Ishikawa (cell line): ENCODE data around the gene RNF125.

Source experiments
- CEBPB ChIP-seq: IDR thresholded peaks from 2 replicates; pipeline ENCODE4 v1.6.1; 2012
- CREB1 ChIP-seq: IDR thresholded peaks from 2 replicates; pipeline ENCODE4 v1.6.1; 2012; ENCODE audit warnings: low read depth
- EGR1 ChIP-seq: IDR thresholded peaks from 2 replicates; pipeline ENCODE4 v1.6.1; 2012
- EP300 ChIP-seq: IDR thresholded peaks from 2 replicates; pipeline ENCODE4 v1.6.1; 2012; ENCODE audit warnings: borderline replicate concordance
- FOXM1 ChIP-seq: IDR thresholded peaks from 2 replicates; pipeline ENCODE4 v1.6.1; 2012; ENCODE audit warnings: low read depth, borderline replicate concordance
- NFIC ChIP-seq: IDR thresholded peaks from 2 replicates; pipeline ENCODE4 v1.6.1; 2012
- RAD21 ChIP-seq: IDR thresholded peaks from 2 replicates; pipeline ENCODE4 v1.6.1; 2012; ENCODE audit warnings: low read depth
- TAF1 ChIP-seq: IDR thresholded peaks from 2 replicates; pipeline ENCODE4 v1.6.1; 2012; ENCODE audit warnings: low read depth, mild to moderate bottlenecking
- TCF12 ChIP-seq: IDR thresholded peaks from 2 replicates; pipeline ENCODE4 v1.6.1; 2012; ENCODE audit warnings: low read depth
- TEAD4 ChIP-seq: IDR thresholded peaks from 2 replicates; pipeline ENCODE4 v1.6.1; 2012
- YY1 ChIP-seq: IDR thresholded peaks from 2 replicates; pipeline ENCODE4 v1.6.1; 2012; ENCODE audit warnings: low read depth
- ZBTB7A ChIP-seq: IDR thresholded peaks from 2 replicates; pipeline ENCODE4 v1.6.1; 2012; ENCODE audit warnings: low read depth
- TF ChIP-seq, protein P1 (sequence below): IDR thresholded peaks from 2 replicates; pipeline ENCODE4 v1.6.1; 2012
- TF ChIP-seq, protein P2 (sequence below): IDR thresholded peaks from 2 replicates; pipeline ENCODE4 v1.6.1; 2012
- TF ChIP-seq, protein P3 (sequence below): IDR thresholded peaks from 2 replicates; pipeline ENCODE4 v1.6.1; 2012; ENCODE audit warnings: low read depth, mild to moderate bottlenecking

RNF125 gene

DNA sequence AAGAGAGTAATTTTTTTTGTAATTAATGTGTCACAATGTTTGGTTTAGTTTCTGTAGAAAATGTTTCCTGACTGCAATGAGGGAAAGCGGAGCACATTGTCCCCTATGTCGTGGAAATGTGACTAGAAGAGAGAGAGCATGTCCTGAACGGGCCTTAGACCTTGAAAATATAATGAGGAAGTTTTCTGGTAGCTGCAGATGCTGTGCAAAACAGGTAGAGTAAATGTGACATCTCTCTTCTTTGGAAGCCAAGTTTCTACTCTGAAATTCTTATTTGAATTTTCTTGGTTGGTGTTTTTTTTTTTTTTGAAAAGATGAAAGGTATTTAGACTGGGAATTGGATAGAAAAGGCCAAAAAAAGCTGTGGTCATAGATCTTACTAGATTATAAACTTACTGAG is 93.1 kb downstream of the RNF125 start:
- no peak for TF ChIP-seq TAF1
- TF ChIP-seq, protein P1, sequence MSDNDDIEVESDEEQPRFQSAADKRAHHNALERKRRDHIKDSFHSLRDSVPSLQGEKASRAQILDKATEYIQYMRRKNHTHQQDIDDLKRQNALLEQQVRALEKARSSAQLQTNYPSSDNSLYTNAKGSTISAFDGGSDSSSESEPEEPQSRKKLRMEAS: no peak
- no peak for TF ChIP-seq ZBTB7A
- TF ChIP-seq, protein P2, sequence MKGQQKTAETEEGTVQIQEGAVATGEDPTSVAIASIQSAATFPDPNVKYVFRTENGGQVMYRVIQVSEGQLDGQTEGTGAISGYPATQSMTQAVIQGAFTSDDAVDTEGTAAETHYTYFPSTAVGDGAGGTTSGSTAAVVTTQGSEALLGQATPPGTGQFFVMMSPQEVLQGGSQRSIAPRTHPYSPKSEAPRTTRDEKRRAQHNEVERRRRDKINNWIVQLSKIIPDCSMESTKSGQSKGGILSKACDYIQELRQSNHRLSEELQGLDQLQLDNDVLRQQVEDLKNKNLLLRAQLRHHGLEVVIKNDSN: no peak
- no peak for TF ChIP-seq CREB1
- TF ChIP-seq EP300: no peak
- TF ChIP-seq NFIC: no peak
- no peak for TF ChIP-seq EGR1
- TF ChIP-seq, protein P3, sequence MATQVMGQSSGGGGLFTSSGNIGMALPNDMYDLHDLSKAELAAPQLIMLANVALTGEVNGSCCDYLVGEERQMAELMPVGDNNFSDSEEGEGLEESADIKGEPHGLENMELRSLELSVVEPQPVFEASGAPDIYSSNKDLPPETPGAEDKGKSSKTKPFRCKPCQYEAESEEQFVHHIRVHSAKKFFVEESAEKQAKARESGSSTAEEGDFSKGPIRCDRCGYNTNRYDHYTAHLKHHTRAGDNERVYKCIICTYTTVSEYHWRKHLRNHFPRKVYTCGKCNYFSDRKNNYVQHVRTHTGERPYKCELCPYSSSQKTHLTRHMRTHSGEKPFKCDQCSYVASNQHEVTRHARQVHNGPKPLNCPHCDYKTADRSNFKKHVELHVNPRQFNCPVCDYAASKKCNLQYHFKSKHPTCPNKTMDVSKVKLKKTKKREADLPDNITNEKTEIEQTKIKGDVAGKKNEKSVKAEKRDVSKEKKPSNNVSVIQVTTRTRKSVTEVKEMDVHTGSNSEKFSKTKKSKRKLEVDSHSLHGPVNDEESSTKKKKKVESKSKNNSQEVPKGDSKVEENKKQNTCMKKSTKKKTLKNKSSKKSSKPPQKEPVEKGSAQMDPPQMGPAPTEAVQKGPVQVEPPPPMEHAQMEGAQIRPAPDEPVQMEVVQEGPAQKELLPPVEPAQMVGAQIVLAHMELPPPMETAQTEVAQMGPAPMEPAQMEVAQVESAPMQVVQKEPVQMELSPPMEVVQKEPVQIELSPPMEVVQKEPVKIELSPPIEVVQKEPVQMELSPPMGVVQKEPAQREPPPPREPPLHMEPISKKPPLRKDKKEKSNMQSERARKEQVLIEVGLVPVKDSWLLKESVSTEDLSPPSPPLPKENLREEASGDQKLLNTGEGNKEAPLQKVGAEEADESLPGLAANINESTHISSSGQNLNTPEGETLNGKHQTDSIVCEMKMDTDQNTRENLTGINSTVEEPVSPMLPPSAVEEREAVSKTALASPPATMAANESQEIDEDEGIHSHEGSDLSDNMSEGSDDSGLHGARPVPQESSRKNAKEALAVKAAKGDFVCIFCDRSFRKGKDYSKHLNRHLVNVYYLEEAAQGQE: no peak
- no peak for TF ChIP-seq RAD21
- TF ChIP-seq TCF12: no peak
- no peak for TF ChIP-seq CEBPB
- no peak for TF ChIP-seq TEAD4
- TF ChIP-seq FOXM1: no peak
- no peak for TF ChIP-seq YY1

DNA sequence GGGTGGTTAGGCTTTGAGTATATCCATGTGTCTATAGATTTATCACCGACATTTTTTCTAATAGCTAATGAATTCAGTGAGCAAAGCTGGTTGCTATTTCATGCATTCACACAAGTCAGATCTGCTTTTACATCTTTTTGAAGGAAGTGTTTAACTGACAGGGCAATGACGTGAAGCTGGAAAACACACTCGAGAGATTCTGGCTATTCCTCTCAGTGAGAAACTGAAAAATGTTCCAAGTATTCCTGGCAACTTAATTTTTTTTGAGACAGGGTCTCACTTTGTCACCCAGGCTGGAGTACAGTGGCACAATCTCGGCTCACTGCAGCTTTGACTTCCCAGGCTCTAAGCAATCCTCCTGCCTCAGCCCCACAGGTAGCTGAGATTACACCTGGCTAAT is 94.2 kb downstream of the RNF125 start:
- TF ChIP-seq TEAD4: no peak
- TF ChIP-seq ZBTB7A: no peak
- no peak for TF ChIP-seq NFIC
- TF ChIP-seq CREB1: no peak
- TF ChIP-seq, protein P3: no peak
- no peak for TF ChIP-seq FOXM1
- TF ChIP-seq, protein P2: no peak

DNA sequence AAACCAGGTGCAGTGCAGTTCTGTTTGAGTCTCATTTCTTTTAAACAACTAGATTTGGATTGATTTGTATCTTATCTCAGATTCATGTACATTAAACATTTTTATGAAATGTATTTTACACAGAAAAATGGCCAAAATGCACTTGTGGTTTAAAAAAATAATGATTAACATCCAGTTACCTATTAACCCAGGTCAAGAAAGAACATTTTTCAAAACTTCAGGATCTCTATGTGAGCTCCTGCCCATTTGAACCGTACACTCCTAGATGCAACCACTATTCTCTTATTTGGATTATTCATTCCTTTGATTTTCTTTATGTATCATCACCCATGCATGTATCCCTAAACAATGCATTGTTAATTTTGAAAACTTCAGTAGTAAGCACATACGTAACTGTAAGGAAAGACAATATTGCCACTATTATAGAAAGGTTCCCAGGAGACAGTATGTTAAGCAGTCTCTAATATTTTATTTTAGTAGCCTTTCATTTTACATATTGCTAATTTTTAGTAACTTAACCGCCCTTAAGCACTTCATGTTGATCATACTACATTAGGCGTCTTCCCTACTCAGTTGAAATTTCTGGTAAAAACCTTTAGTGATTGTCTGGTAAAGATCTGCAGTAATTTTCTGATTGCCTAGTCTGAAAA is 95.8 kb downstream of the RNF125 start:
- TF ChIP-seq EP300: no peak

DNA sequence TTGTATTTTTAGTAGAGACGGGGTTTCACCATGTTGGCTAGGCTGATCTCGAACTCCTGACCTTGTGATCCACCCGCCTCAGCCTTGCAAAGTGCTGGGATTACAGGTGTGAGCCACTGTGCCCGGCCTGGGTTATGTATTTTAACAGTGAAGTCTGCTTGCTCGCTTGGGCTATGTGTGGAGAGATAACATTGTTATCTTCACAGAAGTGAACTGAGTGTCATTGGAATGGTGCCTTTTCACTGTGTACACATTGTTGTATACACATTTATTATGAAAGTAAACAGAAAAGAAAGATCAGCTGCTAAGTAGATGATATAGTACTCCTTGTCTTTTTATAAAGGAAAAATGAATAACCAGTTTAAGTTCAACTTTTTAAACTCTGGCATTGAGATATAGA is 103.4 kb downstream of the RNF125 start:
- TF ChIP-seq EP300 (no peak), NFIC (no peak), TCF12 (no peak), RAD21 (no peak), TEAD4 (no peak), CREB1 (no peak), ZBTB7A (no peak), FOXM1 (no peak), CEBPB (no peak)
- TF ChIP-seq, protein P3: no peak
- TF ChIP-seq, protein P2: no peak
- TF ChIP-seq, protein P1: no peak
